Endometrium (tissue), 2 donors: Measurements from ENCODE around the gene CFAP46.

Experiments used
- FAIRE-seq: peaks from 2 replicates; lab custom pipeline; 2012; peaks lifted over from hg19 to GRCh38; lab: Jason Lieb, UNC
- donor health status: control.
- donor health status: control.

CFAP46 gene

GRCh38 chr10:132942101-132943057, at the start of gene CFAP46:
TSS of gene CFAP46 (minus strand) at chr10:132942570. CDS start at chr10:132942484, 86 bp downstream.
- no peak for FAIRE-seq

GRCh38 chr10:132991706-132992432, 49.5 kb upstream of the CFAP46 start:
- FAIRE-seq: no peak

DNA sequence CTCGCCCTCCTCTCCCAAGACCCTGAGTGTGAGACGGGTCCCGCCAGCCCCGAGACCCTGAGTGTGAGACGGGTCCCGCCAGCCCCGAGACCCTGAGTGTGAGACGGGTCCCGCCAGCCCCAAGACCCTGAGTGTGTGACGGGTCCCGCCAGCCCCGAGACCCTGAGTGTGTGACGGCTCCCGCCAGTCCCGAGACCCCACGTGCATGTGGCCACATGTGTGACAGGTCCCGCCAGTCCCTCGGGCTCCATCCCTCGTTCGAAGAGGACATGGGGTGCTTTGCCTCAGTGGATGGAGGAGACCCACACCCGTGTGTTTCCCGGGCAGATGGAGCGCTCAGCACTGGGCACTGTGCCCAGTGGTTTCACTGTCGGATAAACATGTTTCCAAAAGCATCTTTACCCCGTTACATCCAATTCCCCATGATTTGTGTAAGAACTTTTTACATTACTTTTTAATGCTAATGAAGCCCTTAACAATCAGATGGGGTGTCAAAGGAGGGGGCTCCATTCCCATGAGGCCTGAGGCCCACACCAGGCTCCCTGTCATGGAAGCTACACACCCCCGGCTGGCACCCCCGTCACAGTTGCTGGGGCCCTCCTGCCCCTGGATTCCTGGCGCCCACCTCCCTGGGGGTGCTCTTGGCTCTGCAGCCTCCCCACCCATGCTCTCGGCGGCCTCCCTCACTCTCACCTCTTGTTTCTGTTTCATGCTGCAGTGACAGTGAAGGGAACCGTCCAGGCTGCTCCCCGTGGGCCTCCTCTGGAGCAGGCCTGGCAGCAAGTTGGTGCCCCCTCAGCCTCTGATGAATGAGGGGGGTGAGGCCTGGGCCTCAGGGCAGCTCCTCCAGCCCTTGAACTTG, 48.5 kb upstream of the CFAP46 start:
- no peak for FAIRE-seq

DNA sequence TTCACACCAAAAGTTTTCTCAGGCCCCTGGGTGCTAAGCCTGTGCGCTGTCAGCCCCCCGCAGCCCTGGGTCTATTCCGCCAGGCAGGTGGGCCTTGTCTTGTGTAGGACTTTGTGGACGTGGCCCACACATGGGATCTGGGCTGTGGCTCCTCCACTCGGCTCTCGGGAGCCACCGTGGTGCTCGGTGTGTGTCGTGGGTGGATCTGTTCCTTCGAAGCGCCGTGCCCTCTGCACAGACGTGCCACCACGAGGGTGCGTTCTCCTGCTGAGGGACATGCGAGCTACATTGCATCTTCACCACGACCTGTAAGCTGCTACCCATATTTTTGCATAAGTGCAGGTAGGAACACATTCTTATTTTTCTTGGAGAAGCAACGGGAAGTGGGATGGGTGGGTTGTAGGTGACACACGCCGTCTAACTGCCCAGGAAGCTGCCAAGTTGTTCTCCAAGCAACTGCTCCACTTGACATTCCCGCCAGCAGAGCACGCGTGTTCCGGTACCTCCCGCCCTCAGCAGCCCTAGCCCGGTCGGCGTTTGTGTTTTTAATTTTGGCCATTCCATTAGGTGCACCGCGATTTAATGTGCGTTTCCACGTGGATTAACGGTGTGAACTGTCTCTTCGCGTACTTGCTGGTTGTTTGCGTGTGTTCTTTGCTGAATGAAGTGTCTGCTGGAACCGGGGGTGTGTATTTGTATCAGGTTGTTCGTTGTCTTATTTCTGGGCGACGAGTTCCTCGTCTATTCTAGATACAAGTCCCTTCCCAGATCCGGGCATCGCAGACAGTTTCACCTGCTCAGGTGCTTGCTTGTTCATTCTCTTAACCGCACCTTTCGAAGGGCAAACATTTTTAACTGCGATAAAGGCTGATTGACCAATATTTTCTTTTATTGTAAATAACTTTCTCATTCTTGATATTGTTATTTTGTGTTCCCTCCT, 47.4 kb upstream of the CFAP46 start:
- FAIRE-seq: no peak

DNA sequence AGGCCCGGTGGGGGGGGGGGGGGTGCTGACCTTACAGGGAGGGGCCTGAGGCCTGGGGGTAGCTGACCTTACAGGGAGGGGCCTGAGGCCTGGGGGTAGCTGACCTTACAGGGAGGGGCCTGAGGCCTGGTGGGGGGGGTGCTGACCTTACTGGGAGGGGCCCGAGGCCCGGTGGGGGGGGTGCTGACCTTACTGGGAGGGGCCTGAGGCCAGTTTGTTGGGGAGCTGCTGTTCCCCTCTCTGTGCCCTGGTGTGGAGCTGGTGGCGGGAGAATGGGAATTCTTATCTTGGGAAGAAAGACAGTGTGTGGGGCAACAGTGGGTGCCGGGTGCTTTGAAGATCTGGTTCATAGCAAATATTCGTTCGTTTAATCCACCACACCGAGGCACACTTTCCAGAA, 46.6 kb upstream of the CFAP46 start:
- FAIRE-seq: no peak

DNA sequence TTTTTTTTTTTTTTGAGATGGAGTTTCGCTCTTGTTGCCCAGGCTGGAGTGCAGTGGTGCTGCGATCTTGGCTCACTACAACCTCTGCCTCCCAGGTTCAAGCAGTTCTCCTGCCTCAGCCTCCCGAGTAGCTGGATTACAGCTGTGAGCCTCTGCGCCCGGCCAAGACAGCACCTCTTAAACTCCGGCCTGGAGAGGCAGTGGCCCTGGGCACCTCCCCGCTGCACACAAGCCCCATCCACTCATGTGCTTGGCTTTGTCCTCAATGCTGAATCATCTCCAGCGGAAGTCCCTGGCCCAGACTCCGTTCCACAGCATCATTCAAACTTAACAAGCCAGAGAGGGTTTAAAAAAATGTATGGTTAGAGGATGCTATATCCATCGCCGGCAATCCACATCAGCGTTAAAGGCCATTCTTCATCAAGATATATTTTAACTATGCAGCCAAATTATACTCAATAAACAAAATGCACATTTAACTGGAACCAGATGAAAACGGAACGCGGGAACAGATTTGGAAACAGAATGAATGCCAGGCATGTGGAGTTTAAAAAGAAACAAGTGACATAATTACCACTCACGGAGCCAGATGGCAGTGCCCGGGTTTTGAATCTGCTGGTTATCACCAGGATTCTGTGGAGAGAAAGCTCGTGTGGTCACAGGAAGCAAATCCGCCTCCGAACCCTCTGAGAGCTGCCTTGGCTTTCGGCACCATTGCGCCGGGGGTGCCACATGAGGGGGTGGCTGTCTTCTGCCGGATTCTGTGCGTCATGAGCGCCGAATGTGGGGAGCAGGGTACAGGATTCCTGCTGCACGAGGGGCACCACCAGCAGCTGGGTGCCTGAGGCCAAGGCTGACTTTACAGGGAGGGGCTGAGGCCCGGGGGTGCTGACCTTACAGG, 45.6 kb upstream of the CFAP46 start:
- no peak for FAIRE-seq

DNA sequence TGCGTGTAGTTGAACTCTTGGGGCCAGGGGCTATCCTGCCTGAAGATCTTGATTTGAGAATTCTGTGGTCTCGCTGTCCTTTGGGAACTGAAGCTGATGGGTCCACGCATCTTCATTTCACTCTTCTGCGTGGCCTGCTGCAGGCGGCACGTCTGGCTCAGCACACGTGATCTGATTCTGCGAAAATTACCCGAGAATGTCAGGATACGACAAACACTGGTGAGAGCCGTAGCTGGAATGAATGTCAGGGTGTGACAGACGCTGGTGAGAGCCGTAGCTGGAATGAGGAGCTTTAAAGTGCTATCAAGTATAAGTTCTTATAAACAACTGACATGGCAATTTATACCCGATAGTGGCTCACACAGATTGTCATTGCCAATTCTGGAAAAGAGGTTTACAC, 44.6 kb upstream of the CFAP46 start:
- FAIRE-seq: no peak

DNA sequence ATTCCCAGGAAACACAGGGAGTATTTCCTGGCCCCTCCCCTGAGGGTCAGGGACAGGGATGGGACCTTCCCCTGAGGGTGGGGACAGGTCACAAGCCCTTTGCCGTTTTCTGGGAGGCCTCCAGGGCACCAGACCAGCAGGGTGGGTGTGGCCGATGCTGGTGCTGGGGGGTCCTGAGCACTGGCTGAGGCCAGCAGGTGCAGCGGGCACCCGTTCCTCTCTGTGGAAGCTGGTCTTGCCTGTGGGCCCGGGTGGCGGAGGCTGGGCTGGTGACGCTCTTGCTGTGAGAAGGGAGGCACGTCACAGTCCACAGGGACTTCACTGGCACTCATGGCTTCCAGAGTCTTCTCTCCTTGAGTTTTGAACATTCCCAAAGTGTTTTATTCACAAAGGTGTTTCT, 44.2 kb upstream of the CFAP46 start:
- no peak for FAIRE-seq

GRCh38 chr10:132986076-132986475, 43.7 kb upstream of the CFAP46 start:
- no peak for FAIRE-seq

- FAIRE-seq: no peak
Measured at GRCh38 chr10:132985546-132985900, 43.2 kb upstream of the CFAP46 start.

- FAIRE-seq: no peak
Measured at GRCh38 chr10:132984801-132985545, 42.6 kb upstream of the CFAP46 start.

- no peak for FAIRE-seq
Measured at GRCh38 chr10:132984008-132984295, 41.6 kb upstream of the CFAP46 start.

DNA sequence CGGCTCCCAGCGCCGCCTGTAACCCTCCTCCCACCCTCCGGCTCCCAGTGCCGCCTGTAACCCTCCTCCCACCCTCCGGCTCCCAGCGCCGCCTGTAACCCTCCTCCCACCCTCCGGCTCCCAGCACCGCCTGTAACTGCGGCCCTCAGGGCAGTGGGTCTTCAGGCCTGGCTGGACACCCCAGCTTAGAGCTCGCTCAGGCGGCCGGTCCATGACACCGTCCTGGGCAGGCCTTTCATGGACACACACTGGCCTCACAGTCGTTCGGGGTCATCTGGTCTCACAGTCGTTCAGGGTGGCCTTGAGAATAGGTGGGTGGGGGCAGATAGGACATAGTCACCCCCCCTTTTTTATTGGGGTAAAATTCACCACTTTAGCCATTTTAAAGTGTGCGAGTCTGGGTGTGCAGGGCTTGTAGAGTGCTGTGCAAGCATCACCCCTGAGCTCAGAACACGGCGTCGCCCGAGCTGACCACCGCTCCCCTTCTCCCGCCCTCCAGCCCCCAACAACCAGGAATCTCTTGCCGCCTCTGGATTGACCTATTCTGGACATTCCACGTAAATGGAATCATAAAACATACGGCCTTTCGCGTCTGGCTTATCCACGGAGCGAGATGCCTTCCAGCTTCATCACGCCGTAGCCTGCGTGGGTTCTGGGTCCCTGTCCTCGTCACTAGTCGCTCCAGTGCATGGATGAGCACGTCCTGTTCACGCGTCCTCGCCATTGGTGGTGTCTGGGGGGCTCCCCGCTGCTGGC, 41.1 kb upstream of the CFAP46 start:
- FAIRE-seq: no peak

GRCh38 chr10:132982301-132982989, 40.1 kb upstream of the CFAP46 start:
- no peak for FAIRE-seq

GRCh38 chr10:132981746-132982145, 39.4 kb upstream of the CFAP46 start:
- no peak for FAIRE-seq

GRCh38 chr10:132981173-132981555, 38.8 kb upstream of the CFAP46 start:
- FAIRE-seq: no peak

GRCh38 chr10:132980426-132981172, 38.2 kb upstream of the CFAP46 start:
- FAIRE-seq: no peak
